HTERT RPE-1 (cell line): ENCODE results near the gene HSPA1L.

Experiments used
- in situ Hi-C: fragments of 300-500 bp; cut with MboI; formaldehyde crosslinking; loops from 4 replicates; pipeline ENCODE4 v1.14.3; 2020; ENCODE audit warnings: low sequenced_read_pairs

Gene HSPA1L

DNA sequence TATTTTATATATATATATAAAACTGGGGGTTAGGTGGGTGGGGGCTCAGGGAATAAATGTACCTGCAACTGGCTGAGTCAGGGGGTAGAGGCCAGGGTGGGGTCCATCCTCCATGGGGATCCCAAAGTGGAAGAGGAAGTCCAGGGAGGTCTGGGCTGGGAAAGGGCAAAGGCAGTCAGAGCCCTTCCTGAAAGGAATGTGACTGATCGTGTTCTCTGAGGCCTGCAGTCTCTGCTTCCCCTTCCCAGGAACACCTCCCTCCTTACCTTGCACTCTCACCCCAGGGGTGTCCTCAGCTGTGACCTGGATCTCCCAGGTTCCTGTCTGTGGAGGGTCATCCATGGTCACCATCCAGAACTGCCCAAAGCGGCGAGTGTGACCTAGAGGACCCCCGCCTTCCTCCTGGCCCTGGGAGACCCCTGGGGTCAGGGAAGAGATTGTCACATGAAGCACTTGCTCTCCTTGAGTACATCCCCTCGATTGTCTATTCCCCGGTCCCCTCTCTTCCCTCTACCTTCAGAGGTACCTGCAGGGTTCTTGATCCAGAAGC lies 47.9 kb downstream of the HSPA1L start:
- in situ Hi-C loops: no loop called here

DNA sequence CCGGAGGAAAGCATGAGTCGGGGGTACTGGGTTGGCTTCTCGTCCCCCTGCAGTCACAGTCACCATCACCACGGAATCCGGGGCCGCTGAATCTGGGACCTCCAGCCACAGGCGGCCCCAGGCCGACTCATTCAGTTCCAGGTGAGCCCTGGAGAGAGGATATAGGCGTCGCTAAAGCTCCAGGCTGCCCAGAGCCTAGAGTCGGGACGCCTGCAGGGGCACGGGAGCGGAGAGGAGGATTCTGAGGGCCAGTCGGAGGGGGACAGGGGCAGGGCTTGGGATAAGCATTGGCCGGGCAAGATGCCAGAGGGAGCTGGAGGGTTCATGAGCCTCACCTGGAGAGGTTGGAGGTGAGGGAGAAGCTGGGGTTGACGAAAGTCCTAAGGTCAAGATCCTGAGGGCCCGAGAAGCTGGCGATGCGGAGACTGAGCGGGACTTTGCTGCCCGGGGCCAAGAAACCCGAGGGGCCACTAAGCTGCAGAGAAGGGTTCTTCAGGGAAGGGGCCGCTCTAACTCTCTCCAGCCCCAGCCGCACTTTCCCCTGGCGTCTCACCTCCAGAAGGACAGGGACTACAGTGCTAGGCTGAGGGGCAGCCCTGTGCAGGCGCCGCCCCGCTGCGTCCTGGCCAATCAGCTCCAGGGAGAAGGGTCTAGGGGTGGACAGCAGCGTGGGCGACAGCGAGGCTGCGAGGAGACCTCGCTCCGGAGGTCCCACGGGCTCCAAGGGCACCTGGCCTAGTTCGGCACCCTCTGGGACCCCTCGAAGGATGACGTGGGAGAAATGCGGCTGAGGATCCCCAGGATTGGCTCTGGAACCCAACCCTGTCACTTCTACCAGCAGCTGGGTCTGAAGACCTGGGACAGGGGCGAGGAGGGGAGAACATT lies 48.9 kb downstream of the HSPA1L start:
- in situ Hi-C loops: no loop called here

DNA sequence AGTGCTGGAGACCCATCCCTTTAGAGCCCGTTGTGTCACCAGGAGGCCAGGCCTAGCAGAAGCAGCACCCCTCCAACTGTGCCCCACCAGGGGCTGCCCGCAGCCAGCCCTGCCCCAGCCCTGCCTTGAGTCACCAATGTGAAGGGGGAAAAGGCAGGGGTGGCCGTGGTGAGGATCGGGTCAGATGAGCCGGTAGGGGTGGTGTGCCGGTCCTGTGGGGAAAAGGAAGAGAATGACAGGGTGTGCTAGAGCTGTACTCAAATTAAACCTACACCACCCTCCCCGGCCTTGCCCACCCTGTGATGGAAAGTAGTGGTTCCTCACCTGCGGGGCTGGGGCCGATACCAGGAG lies 49.5 kb downstream of the HSPA1L start:
- in situ Hi-C loops: no loop called here

DNA sequence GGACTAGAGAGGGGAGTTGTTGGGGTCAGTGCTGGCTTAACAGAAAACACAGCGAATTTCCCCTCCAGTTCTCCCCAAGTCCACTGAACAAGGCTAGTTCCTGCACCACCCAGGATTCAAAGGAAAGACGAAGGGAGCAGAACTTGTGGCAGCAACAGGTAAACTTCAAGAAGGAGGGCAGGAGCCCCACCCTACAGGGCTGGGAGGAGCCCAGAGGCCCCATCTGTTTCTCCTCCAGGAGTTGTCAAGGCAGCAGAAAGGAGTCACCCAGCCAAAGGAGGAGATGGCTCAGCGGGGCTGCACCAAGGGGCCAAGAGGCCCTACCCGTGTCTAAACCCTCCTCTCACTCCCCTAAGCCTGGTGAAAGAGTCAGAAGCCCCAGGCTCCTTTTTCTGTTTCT lies 50.9 kb downstream of the HSPA1L start:
- in situ Hi-C loops: no loop called here

DNA sequence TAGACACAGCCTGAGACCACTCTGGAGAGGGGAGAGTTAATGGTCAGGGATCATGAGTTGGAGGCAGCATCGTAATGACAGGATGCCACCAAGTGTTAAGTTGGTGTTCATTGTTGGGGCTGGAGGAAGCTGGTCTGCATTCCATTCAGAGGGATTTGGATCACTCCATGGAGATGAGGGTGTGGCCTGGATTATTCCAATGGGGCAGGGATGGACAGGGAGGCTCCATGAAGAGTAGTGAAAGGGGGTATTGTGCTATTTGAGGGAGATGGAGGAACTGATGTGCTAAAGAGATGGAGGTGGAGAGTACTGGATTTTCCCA lies 51.5 kb downstream of the HSPA1L start:
- in situ Hi-C loops: no loop called here

DNA sequence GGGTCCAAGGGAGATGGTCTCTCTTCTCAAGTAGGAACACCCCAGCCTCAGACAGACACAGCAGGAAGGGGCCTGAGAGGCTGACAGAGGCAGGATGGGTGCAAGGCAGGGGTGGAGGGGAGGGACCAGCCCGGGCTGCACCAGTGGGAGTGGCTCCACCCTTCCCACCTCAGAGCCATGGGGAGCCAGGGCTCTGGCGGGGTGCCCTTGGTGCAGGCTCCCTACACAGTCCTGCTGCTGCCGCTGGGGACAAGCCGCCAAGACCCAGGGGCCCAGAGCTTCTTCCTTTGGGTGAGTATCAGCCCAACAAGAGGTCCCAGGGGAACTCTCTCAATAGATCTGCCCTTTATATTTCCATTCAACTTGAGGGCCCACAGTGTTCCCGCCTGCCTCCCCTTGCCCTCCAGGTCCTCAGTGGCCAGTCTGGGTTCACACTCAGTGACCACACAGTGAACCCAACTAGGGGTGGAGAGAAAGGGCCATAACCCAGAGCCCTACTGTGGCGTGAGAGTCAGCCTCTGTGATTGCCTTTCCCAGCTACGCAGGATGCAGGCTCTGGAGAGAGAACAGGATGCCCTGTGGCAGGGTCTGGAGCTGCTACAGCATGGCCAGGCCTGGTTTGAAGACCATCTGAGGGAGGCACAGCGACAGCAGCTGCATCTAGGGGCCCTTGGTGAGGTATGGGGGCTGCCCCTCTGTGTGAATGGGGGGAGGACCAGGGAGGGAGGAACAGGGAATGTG lies 52.0 kb downstream of the HSPA1L start:
- in situ Hi-C loops: no loop called here

DNA sequence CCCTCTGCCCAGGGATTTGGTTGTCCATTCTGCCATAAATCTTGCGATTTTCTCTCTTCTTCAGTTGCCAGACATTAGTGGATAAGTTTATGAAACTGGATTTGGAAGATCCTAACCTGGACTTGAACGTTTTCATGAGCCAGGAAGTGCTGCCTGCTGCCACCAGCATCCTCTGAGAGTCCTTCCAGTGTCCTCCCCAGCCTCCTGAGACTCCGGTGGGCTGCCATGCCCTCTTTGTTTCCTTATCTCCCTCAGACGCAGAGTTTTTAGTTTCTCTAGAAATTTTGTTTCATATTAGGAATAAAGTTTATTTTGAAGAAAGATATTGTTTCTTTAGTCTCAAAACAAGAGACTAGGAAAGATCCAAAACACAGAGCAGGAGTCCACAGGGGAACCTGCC lies 52.7 kb downstream of the HSPA1L start, which contains the start of gene SAPCD1:
SAPCD1 (plus strand) TSS at position 301 of the 400 bp plus-strand sequence. CDS start 399 bp downstream, outside the sequence.
- in situ Hi-C loops: no loop called here

DNA sequence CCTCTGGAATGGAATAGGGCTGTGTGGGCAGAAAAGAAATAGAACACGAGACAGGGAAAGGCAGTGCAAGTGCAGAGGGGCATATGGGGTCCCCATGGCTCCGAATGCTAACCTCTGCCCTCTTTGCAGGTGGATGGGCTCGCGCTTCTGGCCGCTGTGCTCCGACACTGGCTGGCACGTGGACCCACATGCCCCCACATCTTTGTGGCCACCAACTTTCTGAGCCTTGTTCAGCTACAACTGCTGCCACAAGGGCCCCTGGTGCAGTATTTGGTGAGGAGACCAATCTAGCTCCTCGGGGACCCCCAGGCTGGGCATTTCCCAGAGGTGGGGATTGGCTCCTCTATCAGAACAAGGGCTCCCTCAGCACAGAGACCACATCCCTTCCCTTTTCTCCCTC lies 53.7 kb downstream of the HSPA1L start:
- in situ Hi-C loops: no loop called here

DNA sequence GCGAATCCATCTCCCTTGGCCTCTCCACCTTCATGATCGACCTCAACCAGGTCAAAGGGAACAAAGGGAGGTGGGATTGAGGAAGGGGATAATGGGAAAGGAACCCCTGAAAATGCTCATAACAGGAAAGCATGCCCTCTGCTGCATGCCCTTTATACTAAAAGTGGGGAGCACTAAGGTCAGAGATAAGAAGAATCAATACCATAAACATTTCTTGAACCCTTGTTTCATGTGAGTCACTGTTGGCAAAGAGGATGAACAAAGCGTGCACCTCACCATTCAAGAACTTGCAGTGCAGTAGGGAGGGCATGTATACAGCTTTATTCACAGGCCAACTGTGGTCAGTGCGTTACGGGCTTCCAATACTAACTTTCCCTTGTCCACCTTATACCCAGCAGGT lies 54.3 kb downstream of the HSPA1L start:
- in situ Hi-C loops: no loop called here
